GM18519 (cell line): ENCODE measurements around the gene IQCE.
A peak's percentile ranks its signal among the peaks of the same experiment; 100 is the strongest.

Source experiments
- ATAC-seq: cut with Tn5 transposase; IDR thresholded peaks from one replicate; pipeline ENCODE4 v1.9.1; 2021; ENCODE audit warnings: mild to moderate bottlenecking, moderate library complexity; ENCODE audit not compliant: unreplicated experiment, low FRiP score

Gene IQCE

GRCh38 chr7:2629746-2630681, 71.2 kb downstream of the IQCE start:
- no peak for ATAC-seq

GRCh38 chr7:2631946-2632732, 73.4 kb downstream of the IQCE start, which contains the start of gene TTYH3:
TTYH3 (plus strand) TSS chr7:2631986; CDS start chr7:2632156, 170 bp downstream.
- peak; percentile 17 for ATAC-seq

DNA sequence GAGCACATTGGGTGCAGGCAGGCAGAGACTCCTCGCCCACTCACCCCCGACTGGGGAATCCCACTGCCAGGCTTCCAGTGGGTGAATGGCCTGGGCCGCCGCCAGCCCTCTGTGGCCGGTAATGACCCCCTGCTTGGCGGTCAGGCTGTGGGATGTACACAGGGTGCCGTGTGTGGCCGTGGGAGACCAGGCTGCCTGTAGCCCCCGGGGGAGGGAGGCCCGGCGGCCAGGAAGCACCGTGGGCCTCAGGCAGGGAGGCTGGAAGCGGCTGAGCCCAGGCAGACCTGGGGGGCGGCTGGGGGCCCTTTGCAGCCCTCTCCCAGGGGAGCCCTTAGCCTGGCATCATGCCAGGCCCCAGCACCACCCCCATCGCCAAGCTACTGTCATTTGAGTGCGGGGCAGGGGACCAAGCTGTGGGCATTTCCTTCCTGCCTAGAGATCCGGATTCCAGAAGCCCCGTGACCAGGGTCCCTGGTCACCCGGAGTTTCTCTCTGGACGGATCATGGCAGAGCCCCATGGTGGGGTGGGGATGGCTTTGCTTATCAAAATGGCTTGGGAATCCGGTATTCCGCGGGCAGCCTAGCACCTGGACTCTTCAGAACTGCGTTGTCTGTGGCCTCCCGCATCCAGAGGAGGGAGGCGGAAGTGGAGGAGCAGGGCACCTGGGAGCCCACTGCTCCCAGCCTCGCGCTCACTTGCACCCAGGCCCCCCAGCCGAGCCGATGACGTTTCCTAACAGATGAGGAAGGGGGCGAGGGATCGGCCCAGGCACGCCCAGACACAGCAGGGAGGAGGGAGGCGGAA, 74.2 kb downstream of the IQCE start:
- no peak for ATAC-seq

DNA sequence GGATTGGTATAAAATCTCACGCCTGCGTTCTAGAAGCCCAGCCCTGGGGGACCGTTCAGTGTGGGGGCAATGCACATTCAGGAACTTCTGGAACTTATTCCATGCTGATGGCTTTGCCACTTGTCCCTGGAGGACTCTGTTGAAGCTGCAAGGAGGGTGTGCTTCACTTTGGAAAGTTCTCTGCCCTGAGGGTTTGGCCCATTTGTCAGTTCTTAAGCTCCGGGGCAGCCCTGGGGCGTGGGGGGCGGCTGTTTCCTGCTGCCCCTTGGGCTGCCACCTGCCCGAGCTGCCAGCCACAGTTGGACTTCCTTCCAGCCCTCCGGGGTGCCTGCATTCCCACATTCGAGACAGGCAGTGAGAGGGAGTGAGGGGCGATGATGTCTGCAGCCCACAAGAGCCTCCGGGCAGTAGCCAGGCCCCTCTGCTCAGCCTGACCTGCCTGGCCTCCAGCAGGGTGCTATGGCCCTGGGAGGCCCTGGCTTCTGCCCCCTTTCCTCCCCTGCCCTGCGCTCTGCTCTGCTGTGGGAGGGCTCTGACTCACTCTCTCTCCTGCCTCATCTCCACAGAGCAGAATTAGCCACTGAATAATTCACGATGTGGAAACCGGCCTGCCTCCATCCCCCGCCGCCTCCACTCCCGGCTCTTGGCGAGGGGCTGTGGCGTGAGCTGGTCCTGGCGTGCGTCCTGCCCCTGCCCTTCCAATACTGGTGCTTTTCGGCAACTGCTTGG, 74.9 kb downstream of the IQCE start:
- no peak for ATAC-seq

DNA sequence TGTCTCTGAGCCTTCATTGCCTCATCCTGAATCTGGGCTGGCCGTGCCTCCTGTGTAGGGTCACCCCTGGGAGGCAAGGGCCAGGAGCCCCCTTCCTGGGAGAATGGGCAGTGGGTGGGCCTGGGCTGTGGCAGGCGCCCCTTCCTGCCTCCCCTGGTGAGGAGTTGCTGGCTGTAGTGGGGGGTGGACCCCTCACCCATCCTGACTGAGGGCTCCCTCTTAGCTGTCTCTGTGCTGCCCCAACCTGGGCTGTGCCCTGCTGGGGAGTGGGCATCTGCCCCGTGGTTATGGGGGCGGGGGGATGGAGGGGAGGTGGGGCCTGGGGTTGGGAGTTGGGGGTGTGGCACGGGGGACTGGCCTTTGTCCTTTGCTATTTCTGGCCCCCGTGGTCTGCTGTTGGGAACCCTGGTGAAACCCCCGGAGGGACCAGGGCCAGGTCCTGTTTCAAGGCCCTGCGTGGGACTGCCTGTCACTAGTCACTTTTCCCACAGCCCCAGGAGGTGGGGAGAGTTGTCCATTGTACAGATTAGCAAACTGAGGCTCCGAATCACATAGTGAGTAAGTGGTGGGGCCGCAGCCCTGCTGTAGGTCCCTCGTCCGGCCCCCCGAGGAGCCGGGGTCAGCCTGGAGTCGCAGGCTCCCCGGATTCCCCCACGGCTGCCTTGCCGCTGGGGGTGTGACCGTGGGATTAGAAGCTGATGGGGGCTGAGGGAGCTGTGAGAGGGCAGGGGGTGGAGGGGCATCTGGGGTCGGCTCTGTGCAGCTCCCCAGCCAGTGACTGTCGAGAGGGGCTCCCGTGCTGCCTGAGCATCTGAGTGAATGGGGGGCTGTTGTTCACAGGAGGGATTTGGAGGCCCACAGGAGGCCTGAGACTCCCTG, 75.7 kb downstream of the IQCE start:
- no peak for ATAC-seq

GRCh38 chr7:2635148-2635668, 76.4 kb downstream of the IQCE start:
- ATAC-seq: no peak

GRCh38 chr7:2635810-2636701, 77.3 kb downstream of the IQCE start:
- no peak for ATAC-seq

DNA sequence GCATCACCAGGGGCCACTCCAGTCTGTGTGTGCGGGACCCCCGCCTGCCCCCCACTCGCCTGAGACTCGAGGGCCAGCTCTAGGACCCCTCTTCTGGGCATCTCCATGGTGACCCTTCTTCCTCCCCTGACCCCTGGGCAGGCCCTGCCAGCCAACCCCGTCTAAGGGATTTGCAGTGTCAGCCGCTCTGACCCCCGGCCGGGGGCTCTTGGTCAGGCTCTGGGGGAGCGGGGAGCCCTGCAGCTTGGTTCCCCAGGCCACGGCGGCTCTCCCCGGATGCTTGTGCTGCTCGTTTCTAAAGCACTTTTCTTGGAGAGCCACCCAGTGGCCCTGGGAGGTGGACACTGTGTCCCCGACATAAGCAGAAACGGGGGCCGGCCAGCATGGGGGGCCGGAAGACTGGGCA, 78.3 kb downstream of the IQCE start:
- ATAC-seq: no peak

GRCh38 chr7:2637505-2638223, 78.9 kb downstream of the IQCE start:
- no peak for ATAC-seq

- no peak for ATAC-seq
Measured at GRCh38 chr7:2638224-2638991, 79.6 kb downstream of the IQCE start.

- ATAC-seq: no peak
Measured at GRCh38 chr7:2639181-2639681, 80.5 kb downstream of the IQCE start.

- no peak for ATAC-seq
Measured at GRCh38 chr7:2639695-2640481, 81.1 kb downstream of the IQCE start.

DNA sequence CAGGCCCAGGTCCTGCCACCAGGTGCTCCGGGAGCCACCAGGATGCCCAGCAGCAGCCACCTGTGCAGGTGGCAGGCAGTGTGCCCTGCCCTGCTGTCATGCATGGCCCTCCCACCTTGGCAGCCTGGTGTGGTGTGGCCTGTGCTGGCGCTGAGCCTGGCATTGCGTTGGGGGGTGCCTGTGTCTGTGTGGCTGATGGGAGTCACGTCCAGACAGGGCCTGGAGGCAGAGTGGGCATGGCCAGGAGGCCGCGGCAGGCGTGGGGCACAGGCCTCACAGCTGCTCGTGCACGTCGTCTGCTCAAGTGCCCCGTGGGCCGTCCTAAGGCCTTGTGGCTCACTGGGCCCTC, 81.7 kb downstream of the IQCE start:
- no peak for ATAC-seq

DNA sequence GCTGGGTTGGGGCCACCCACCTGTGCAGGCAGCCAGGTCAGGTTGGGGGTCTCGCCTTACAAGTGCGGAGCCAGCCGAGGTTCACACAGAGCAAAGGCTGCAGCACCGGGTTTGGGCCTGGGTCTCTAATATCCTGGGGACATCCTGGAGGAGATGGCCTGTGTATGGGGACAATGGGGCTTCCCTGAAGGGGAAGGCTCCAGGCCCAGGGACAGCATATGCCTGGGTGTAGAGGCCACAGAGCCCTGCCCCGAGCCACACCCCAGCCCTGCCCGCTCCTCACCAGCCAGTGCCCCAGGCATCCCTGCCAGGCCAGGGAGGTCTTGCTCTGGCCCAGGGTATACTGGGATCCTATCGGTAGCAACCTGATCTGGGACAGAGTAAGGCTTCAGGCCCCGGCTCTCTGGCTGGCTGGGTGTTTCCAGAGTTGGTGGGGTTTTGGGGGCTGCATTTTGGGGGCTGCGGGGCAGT, 82.1 kb downstream of the IQCE start:
- ATAC-seq: no peak
